Thyroid gland (tissue), 4 donors: ENCODE data around the gene RPS6KA5.

Source experiments
- POLR2A ChIP-seq, 2 donors: fragments of 450-650 bp; IDR thresholded peaks; one replicate each; pipeline ENCODE4 v1.6.1; 2017; ENCODE audit warnings: antibody characterized with exemption in 2 of 2, mild to moderate bottlenecking in 2 of 2, moderate library complexity in 1 of 2
- TF ChIP-seq, protein P1 (sequence below), 6 experiments: fragments of 200-600 bp in 3 of 6; fragments of 450-650 bp in 3 of 6; sonication (generic) in 3 of 6; IDR thresholded peaks; one replicate each; pipeline ENCODE4 v1.5.1; 2016 to 2019; ENCODE audit warnings: antibody characterized with exemption in 6 of 6, mild to moderate bottlenecking in 2 of 6, inconsistent platforms in 1 of 6, moderate library complexity in 1 of 6

DNA sequence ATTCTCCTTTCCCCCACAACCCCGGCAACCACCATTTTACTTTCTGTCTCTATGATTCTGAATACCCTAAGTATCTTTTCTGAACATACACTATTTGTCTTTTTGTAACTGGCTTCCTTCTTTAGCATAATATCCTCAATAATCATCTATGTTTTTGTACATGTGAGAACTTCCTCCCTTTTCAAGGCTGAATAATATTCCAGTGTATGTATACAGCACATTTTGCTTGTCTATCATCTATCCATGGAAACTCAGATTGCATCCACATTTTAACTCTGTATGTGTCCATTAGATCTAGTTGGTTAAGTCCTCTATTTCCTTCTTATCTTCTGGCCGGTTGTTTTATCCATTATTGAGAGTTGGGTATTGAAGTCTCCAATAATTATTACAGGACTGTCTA, 180.2 kb downstream of the RPS6KA5 start:
- TF ChIP-seq, protein P1, sequence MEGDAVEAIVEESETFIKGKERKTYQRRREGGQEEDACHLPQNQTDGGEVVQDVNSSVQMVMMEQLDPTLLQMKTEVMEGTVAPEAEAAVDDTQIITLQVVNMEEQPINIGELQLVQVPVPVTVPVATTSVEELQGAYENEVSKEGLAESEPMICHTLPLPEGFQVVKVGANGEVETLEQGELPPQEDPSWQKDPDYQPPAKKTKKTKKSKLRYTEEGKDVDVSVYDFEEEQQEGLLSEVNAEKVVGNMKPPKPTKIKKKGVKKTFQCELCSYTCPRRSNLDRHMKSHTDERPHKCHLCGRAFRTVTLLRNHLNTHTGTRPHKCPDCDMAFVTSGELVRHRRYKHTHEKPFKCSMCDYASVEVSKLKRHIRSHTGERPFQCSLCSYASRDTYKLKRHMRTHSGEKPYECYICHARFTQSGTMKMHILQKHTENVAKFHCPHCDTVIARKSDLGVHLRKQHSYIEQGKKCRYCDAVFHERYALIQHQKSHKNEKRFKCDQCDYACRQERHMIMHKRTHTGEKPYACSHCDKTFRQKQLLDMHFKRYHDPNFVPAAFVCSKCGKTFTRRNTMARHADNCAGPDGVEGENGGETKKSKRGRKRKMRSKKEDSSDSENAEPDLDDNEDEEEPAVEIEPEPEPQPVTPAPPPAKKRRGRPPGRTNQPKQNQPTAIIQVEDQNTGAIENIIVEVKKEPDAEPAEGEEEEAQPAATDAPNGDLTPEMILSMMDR (IDR thresholded peaks at IDR 0.05) = no peak
- no peak for TF ChIP-seq POLR2A (IDR thresholded peaks at IDR 0.05)
